WTC11 (cell line): ENCODE results near the gene SCAND1. TPM values are rescaled to one million over a fixed set of nuclear protein-coding genes. Genes with fewer than 3 reads are reported as not detected.

Experiments used
- ATAC-seq: fragments of 200-7000 bp; cut with Tn5 transposase; 2 replicates; pipeline ENCODE4 v1.10.0; 2021; ENCODE audit warnings: mild to moderate bottlenecking, moderate library complexity
- CTCF ChIA-PET: fragments of 300-600 bp; sonication (Branson Sonifier 250); formaldehyde crosslinking; loops from one replicate; lab custom pipeline; 2021; ENCODE audit warnings: antibody characterized with exemption; lab: Charles Lee
- POLR2A ChIA-PET: fragments of 350-600 bp; sonication (Branson Sonifier 250); formaldehyde crosslinking; loops from one replicate; lab custom pipeline; 2021; ENCODE audit warnings: antibody characterized with exemption; lab: Charles Lee
- DNase-seq: peaks from one replicate; pipeline ENCODE4 v3.0.0; 2021; ENCODE audit warnings: low spot score
- H3K27ac Mint-ChIP-seq: 2 replicates; pipeline ENCODE4 v1.8.0; 2021; ENCODE audit warnings: mixed read lengths
- H3K27me3 Mint-ChIP-seq: 2 replicates; pipeline ENCODE4 v1.8.0; 2021; ENCODE audit warnings: low read depth, mild to moderate bottlenecking, moderate library complexity, mixed read lengths
- H3K36me3 Mint-ChIP-seq: 2 replicates; pipeline ENCODE4 v1.8.0; 2021; ENCODE audit warnings: mixed read lengths
- H3K4me1 Mint-ChIP-seq: 2 replicates; pipeline ENCODE4 v1.8.0; 2022; ENCODE audit warnings: mixed read lengths
- H3K4me3 Mint-ChIP-seq: 2 replicates; pipeline ENCODE4 v1.8.0; 2021; ENCODE audit warnings: mild to moderate bottlenecking, moderate library complexity, mixed read lengths
- H3K9me3 Mint-ChIP-seq: 2 replicates; pipeline ENCODE4 v1.8.0; 2021; ENCODE audit warnings: mixed read lengths
- CBFB ChIP-seq: sonication (generic); formaldehyde crosslinking; IDR thresholded peaks from 2 replicates; pipeline ENCODE4 v1.8.1; 2022; ENCODE audit warnings: mild to moderate bottlenecking, low read depth, missing genetic modification reagents
- CDX4 ChIP-seq: fragments of 250-450 bp; sonication (Bioruptor Pico); IDR thresholded peaks from 2 replicates; pipeline ENCODE4 v1.9.0; 2021; ENCODE audit warnings: moderate library complexity, mild to moderate bottlenecking, inconsistent platforms, borderline replicate concordance
- E2F1 ChIP-seq: sonication (generic); formaldehyde crosslinking; IDR thresholded peaks from 2 replicates; pipeline ENCODE4 v1.8.0; 2022; ENCODE audit warnings: mild to moderate bottlenecking, missing genetic modification reagents
- ESRRA ChIP-seq: sonication (generic); formaldehyde crosslinking; IDR thresholded peaks from 2 replicates; pipeline ENCODE4 v1.8.1; 2022; ENCODE audit warnings: mild to moderate bottlenecking, missing genetic modification reagents, borderline replicate concordance
- FOXP1 ChIP-seq: sonication (generic); formaldehyde crosslinking; IDR thresholded peaks from 2 replicates; pipeline ENCODE4 v1.8.0; 2022; ENCODE audit warnings: missing genetic modification reagents, mild to moderate bottlenecking, moderate library complexity, borderline replicate concordance
- GRHL2 ChIP-seq: fragments of 250-450 bp; sonication (Bioruptor Pico); IDR thresholded peaks from 2 replicates; pipeline ENCODE4 v1.8.0; 2022; ENCODE audit warnings: mild to moderate bottlenecking, moderate library complexity; ENCODE audit not compliant: insufficient replicate concordance, severe bottlenecking
- GTF2I ChIP-seq: fragments of 250-450 bp; sonication (Bioruptor Pico); conservative IDR thresholded peaks from 2 replicates; pipeline ENCODE4 v1.4.0; 2021; ENCODE audit warnings: mild to moderate bottlenecking
- IRF2 ChIP-seq: sonication (generic); formaldehyde crosslinking; IDR thresholded peaks from 2 replicates; pipeline ENCODE4 v1.8.0; 2022; ENCODE audit warnings: low read depth, missing genetic modification reagents, borderline replicate concordance
- KAT7 ChIP-seq: sonication (generic); formaldehyde crosslinking; IDR thresholded peaks from 2 replicates; pipeline ENCODE4 v1.8.1; 2023; ENCODE audit warnings: missing genetic modification reagents, mild to moderate bottlenecking, borderline replicate concordance
- NR1H2 ChIP-seq: sonication (generic); formaldehyde crosslinking; IDR thresholded peaks from 2 replicates; pipeline ENCODE4 v1.9.0; 2021; ENCODE audit warnings: mild to moderate bottlenecking, moderate library complexity, missing genetic modification reagents
- STAT6 ChIP-seq: sonication (generic); formaldehyde crosslinking; conservative IDR thresholded peaks from 2 replicates; pipeline ENCODE4 v1.8.1; 2023; ENCODE audit warnings: mild to moderate bottlenecking, low read depth, missing genetic modification reagents, moderate library complexity
- TEAD1 ChIP-seq: sonication (generic); formaldehyde crosslinking; IDR thresholded peaks from 2 replicates; pipeline ENCODE4 v1.8.0; 2022; ENCODE audit warnings: mild to moderate bottlenecking, missing genetic modification reagents
- TP53 ChIP-seq: sonication (generic); formaldehyde crosslinking; IDR thresholded peaks from 2 replicates; pipeline ENCODE4 v1.8.1; 2023; ENCODE audit warnings: mild to moderate bottlenecking, missing genetic modification reagents
- ZBTB21 ChIP-seq: sonication (generic); formaldehyde crosslinking; IDR thresholded peaks from 2 replicates; pipeline ENCODE4 v1.8.1; 2023; ENCODE audit warnings: mild to moderate bottlenecking, missing genetic modification reagents, borderline replicate concordance
- ZNF317 ChIP-seq: sonication (generic); formaldehyde crosslinking; IDR thresholded peaks from 2 replicates; pipeline ENCODE4 v1.8.1; 2023; ENCODE audit warnings: low read depth, mild to moderate bottlenecking, moderate library complexity, missing genetic modification reagents, borderline replicate concordance
- ZNF416 ChIP-seq: fragments of 250-450 bp; sonication (Bioruptor Pico); IDR thresholded peaks from 2 replicates; pipeline ENCODE4 v1.9.0; 2021; ENCODE audit warnings: mild to moderate bottlenecking, inconsistent platforms
- ZNF423 ChIP-seq: fragments of 250-450 bp; sonication (Bioruptor Pico); IDR thresholded peaks from 2 replicates; pipeline ENCODE4 v2.1.2; 2022; ENCODE audit warnings: mild to moderate bottlenecking, moderate library complexity
- ZNF512 ChIP-seq: sonication (generic); formaldehyde crosslinking; IDR thresholded peaks from 2 replicates; pipeline ENCODE4 v1.8.1; 2022; ENCODE audit warnings: missing genetic modification reagents, borderline replicate concordance
- ZNF532 ChIP-seq: fragments of 250-450 bp; sonication (Bioruptor Pico); IDR thresholded peaks from 2 replicates; pipeline ENCODE4 v1.9.0; 2021; ENCODE audit warnings: mild to moderate bottlenecking, borderline replicate concordance
- ZNF671 ChIP-seq: fragments of 250-450 bp; sonication (Bioruptor Pico); IDR thresholded peaks from 2 replicates; pipeline ENCODE4 v1.8.0; 2021; ENCODE audit warnings: mild to moderate bottlenecking
- total RNA-seq: library from RNA; stranded (reverse); gene quantifications from 3 replicates; pipeline ENCODE4 v1.2.3, GENCODE V29; 2021

SCAND1 gene
- total RNA-seq, 1 experiment from 2014 or later = 103 TPM

- TF ChIP-seq ZNF512 (CRISPR knock-in tag) (no peak), TEAD1 (no peak), NR1H2 (no peak), IRF2 (no peak), STAT6 (no peak), ZBTB21 (CRISPR knock-in tag) (no peak), CBFB (CRISPR knock-in tag) (no peak), ZNF416 (no peak), E2F1 (CRISPR knock-in tag) (no peak)
- TF ChIP-seq, all 79 proteins: peak for 0
Measured at GRCh38 chr20:35909176-35909575, 45.1 kb downstream of the SCAND1 start (continued).

- POLR2A ChIA-PET = no interaction called here
- CTCF ChIA-PET = interaction anchor here (1.9 to 2.5 kb wide), 3 partner anchors 24 to 46 kb away, joined by 8 to 14 read pairs (median 12); partner anchors contain the start of gene SCAND1
- no peaks in the 10 kb centered on the region for H3K27me3 Mint-ChIP-seq
Measured at GRCh38 chr20:35908007-35908406, 46.3 kb downstream of the SCAND1 start.

More at GRCh38 chr20:35908007-35908406, 46.3 kb downstream of the SCAND1 start:
- H3K9me3 Mint-ChIP-seq = 0 out of 2 replicates have a peak, but pooled peaks cover 4% of the 10 kb centered on the region
- peak overlapping the region; percentile 19; the same call in 1 of the 2 replicates for H3K4me3 Mint-ChIP-seq
- H3K27ac Mint-ChIP-seq = peak overlapping the region; percentile 95
- H3K4me1 Mint-ChIP-seq = peaks cover 29% of the 10 kb centered on the region
- H3K36me3 Mint-ChIP-seq = peaks cover 34% of the 10 kb centered on the region
- TF ChIP-seq KAT7 (CRISPR knock-in tag) (no peak), ZNF317 (CRISPR knock-in tag) (0 out of 2 replicates have a peak, but pooled peaks have one; percentile 34), GRHL2 (CRISPR knock-in tag) (no peak), GTF2I (no peak), ZNF512 (CRISPR knock-in tag) (no peak), CDX4 (CRISPR knock-in tag) (no peak), ZNF671 (CRISPR knock-in tag) (no peak), FOXP1 (no peak), ZNF416 (no peak), TP53 (CRISPR knock-in tag) (no peak), ESRRA (CRISPR knock-in tag) (no peak), ZNF423 (CRISPR knock-in tag) (peak; percentile 32; the same call in 1 of the 2 replicates), ZNF532 (CRISPR knock-in tag) (no peak)
- peak; percentile 87 for ATAC-seq
- peak; percentile 28 for DNase-seq
